GM19351 (cell line): Measurements from ENCODE around the gene CAPZB.

ENCODE experiments used
- ATAC-seq: cut with Tn5 transposase; IDR thresholded peaks from one replicate; pipeline ENCODE4 v1.9.1; 2021; ENCODE audit warnings: mild to moderate bottlenecking, moderate library complexity; ENCODE audit not compliant: unreplicated experiment

The CAPZB gene

DNA sequence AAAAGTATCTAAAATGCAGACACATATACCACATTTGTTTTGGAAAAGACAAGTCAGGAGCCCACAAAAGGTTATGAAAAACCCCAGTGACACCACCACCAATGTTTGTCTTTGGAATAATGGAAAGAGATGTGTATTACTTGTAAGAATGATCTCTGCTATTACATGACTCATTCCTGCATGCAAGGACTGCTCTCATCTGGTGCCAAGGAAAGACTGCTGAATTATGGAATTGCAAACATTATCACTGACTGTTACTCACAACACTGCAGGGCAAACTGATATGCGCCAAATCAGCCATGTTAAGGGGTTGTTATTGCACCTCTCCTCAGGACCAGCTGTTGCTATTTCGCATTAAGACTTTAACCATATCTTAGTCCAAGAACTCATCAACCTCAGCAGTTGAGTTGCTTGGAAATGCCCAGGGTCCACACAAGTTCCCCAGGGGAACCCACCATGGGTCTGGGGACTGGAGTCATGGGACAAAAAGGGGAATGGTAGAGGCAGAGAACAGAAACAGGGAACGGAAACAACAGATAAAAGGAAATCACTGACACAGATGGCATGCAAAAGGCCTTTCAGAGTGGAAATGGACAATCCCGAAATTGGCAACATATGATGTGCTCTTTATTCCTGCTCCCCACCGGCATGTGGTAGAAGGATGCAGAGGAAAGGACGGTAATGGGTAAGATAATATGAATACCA lies 34.4 kb downstream of the CAPZB start:
- no peak for ATAC-seq

DNA sequence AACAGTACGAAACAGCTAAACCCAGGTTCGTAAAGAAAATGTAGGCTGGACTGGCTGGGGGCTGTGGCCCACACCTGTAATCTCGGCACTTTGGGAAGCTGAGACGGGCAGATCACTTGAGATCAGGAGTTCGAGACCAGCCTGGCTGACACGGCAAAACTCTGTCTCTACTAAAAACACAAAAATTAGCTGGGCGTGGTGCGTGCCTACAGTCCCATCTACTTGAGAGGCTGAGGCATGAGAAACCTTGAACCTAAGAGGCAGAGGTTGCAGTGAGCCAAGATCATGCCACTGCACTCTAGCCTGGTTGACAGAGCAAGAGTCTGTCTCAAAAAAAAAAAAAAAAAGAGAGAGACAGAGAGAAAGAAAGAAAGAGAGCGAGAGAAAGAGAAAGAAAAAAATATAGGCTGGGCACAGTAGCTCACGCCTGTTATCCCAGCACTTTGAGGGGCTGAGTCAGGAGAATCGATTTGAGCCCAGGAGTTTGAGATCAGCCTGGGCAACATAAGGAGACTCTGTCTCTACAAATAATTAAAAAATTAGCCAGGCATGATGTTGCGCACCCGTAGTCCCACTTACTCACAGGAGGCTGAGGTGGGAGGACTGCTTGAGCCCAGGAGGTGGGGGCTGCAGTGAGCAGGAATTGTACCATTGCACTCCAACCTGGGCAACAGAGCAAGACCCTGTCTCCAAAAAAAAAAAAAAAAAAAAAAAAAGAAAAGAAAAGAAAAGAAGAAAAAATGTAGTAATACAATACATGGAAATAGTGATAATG lies 35.7 kb downstream of the CAPZB start:
- ATAC-seq = no peak

DNA sequence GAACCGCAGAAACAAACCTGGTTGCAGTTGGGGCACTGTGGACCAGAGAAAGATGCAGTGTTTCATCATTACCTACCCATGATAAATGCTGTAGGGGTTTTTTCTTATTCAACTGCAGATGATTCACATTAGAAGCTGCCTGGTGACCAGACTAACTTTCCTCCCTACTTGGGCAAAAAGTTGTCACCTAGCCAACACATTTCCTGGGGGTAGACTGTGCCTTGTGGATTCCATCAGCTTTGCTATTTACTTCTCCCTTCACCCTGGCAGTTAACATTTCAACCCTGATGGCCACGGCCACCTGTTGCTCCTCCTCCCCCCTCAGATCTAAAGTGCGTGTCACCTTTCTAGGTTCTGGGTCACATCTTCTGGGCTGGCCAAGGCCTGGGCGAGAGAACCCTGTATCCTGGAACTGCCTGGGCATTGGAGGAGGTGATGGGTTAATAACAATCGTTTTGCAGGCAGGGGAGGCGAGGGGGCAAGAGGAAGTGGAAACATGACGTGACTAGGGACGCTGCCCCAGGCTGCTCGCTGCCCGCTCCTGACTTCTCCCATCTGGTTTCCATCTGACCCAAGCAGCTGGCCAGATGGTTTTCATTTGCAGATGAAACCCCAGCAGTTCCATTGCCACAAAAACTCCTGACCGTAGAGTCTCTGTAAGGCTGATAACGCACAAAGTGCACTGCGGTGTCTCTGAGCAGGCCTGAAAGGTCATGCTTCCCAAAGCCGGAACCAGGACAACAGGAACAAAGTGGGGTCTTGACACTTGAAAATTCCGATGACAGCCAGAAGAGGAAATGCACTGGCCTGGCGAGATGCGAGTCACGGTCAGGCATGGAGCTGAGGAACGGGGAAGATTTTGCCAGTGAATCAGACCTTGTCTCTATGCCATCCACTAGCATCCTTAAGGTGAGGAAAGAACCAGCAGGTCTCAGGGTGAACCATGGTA lies 36.6 kb downstream of the CAPZB start:
- ATAC-seq = no peak

DNA sequence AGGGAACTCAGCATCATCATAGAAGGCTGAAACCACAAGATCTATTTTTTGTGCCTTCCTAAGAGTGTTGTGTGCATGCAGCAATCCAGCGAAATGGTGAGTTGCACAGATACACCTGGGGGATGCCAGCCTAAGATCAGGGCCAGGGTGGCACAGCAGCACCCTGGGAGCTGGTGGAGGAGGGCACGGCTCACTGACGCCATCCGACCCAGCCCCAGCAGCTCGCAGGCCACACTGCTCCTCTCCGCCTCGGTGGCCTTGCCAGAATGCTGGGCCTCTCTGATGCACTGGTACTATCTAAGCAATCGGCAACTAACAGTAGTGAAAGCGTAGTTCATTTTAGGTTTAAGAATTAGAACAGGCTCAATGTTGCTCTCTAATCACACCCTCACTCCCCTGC lies 37.8 kb downstream of the CAPZB start:
- no peak for ATAC-seq

DNA sequence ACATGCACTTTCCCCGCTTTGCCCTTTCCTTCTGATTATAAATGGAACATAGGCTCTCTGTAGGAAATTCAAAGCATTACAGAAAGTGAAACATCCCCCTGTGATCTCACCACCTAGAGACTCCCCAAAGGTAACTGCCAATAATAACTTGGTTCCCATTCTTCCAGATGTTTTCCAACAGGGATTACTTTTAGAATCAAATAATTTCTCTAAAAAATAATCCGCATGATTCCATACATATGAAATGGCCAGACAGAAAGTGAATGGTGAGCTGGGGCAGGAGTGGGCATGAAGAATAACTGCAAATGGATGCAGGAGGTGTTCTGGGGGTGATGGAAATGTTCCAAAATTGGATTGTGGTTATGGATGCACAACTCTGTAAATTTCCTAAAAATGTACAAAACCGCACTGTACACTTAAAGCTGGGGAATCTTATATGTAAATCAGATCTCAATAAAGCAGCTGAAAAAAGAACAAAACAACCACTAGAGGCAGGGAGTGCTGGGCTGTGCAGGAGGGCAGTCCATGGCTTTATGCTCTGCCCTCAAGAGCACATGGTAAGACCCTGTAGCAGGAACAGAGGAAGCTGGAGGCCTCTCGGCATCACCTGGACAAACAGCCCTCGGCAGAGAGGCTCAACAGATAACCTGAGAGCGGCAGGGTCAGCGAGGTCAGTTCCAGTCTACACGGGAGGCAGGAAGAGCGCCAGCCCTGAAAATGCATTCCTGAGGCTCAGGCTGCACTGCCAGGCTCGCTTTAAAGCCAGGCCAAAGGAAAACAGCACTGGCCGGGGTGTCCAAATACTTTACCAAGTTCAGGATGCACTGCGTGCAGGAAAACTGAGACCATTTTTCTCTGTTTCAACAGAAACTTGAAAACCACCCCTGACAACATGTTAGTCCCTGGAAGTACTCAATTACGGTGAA lies 39.7 kb downstream of the CAPZB start:
- ATAC-seq = no peak

DNA sequence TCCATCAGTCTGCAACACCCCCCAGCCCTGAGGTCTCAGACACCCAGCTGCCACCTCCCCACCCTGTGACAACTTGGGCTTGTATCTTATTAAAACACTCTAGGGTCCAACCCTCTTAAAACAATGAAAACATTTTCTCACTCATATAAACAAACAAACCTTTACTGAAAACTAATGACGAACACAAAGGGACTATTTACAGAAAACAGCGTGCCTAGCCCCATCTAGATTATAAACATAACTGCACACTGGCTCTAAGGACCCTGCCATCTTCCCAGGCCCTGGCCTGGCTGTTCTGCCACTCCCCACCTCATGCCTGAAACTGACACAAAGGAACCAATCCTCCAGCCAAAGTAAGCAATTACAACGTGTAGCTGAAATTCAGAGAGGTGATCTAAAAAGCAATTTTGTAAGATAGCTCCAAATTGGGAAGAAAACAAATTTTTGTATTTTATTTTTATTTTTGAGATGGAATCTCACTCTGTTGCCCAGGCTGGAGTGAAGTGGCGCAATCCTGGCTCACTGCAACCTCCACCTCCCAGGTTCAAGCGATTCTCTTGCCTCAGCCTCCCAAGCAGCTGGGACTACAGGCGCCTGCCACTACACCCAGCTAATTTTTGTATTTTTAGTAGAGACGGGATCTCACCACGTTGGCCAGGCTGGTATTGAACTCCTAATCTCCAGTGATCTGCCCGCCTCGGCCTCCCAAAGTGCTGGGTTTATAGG lies 40.9 kb downstream of the CAPZB start:
- no peak for ATAC-seq

DNA sequence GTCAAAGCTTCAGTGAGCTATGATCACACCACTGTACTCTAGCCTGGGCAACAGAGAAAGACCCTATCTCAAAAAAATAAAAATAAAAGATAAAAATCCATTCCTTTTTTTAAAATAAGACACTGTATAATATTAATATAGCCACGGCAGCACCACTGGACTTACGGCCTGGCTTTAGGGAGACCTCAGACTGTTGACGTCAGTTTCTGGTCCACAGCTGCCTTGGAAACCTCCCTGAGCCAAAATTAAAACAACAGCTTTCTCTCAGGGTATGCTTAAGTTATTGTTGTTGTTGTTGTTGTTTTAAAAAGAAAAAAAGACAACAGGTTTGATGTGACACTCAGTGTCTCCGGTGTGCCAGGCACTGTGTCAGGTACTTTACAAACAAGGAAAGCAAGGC lies 42.0 kb downstream of the CAPZB start:
- ATAC-seq = no peak

DNA sequence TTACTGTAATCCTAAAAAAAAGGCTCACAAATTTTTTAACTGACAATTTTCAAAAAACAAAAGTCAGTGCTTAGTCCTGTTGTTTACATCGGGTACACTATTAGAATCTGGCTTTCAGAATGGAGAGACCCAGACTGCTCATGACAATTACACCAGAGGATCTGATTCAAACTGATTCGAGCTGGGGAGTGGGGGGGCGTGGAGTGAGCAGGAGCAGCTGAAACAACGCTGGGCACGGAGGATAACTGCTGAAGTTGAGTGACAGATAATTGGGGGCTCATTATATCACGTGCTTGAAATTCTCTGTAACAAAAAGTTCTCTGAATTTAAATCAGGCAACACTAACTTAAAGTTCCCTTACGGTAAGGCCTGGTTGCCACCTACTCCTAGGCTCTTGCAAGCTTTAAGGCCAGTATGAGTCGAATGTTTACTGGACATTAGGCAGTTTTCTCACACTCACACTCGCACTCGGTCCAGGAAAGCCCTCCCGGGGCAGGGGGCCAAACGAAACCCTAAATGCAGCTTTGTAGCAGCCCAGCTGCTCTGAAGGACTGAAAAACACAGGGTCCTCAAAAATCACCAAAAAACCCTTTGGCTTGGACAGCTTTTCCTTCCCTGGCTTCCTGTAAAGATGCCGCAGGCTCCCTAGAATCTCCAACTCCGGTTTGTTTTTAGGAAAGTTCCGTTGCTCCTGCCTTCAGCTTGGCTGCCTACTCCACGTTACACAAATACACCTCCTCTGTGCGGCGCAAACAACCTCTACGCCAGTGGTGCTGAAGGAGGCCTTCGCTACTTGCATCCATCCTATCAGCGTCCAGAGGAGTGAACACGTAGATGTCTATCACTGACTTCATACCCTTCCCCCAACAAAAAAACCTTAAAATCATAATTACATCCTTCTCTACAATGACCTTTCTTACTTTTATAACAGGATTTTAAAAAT lies 42.9 kb downstream of the CAPZB start:
- ATAC-seq = no peak

DNA sequence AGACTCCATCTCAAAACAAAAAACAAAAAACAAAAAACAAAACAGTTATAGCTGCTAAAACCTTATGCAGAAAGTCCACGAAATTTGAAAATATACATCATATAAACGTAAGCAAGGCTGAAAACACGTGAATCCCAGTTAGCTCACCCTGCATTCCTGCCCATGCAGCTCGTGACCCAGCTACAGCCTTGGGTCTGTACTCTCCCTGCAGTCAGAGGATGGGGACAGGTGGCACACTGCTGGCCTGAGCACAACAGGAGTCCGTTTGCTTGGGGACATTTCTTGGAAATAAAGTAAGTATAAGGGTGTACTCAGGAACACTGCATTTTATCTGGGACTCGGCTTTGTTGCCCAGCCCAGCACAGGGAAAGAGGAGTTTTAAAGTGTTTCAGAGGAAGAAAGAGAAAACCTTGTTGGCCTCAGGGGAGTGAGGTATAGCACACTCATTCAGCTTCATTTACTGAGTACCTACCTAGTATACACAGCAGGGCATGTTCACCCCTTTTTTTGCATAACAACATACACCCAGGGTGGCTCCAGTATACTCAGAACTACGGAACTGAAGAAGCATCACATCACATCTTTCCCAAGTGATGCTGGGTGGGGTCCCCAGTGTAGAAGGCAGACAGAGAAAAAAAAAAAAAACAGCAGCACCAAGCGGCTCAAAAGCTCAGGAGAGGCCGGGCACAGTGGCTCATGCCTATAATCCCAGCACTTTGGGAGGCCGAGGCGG lies 44.1 kb downstream of the CAPZB start:
- no peak for ATAC-seq

DNA sequence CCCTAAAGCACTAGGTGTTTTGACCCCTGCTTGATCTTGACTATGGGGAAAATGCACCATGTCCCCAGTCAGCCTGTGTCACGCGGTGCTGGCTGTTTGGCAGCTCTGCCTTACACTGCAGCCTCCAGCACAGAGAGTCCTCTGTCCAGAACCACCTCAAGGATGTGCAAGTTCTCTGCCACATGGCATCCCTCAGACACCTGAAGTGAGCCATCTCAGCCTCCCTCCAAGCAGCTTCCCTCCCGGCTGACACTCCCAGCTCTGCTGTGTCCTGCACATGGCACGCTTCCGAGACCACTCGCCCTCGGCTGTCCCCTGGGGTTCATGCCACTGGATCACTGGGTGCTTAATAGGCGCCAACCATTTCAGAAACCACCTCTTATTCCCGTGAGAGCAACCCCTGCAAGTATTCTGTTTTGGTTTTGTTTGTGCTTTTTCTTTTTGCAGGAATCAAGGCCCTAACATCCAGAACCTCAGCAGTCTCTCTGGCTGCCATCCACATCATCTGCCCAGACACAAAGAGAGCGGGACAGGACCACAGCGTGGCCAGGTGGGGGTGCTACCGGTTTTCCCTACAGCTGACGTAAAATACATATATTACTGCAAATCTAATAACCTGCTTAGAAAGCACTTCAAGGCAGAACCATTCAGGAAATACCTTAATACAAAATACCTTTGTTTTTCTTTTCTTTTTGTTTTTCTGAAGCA lies 45.7 kb downstream of the CAPZB start:
- no peak for ATAC-seq

DNA sequence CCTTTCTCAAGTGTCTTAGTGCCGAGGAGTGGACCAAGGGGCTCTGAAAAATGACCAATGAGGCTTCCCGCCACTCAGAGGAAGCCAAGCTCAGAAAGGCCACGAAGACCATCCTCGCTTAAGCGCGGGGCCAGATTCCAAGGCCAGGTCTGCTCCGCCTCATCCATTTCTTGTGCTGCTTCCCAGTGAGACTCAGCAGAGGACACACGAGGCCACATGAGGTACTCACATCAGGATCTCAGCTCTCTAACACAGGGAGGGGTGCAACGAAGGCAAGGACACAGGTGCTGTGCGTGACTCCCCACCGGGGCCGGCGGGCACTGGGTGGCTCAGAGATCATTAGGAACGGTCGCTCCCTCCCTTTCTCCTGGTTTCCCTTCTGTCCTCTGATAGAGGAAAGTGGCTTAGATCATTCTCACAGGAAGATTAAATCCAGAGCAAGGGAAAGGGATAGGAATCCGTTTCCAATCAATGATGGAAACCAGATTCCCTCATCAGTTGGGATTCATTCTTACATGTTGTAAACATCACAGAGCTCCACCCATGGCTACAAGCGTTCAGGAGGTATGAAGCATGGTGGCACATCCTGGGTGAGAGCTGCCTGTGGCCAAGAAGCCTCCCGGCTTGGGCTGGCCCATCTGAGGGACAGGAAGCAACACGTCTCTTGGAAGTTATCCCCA lies 46.7 kb downstream of the CAPZB start:
- no peak for ATAC-seq

DNA sequence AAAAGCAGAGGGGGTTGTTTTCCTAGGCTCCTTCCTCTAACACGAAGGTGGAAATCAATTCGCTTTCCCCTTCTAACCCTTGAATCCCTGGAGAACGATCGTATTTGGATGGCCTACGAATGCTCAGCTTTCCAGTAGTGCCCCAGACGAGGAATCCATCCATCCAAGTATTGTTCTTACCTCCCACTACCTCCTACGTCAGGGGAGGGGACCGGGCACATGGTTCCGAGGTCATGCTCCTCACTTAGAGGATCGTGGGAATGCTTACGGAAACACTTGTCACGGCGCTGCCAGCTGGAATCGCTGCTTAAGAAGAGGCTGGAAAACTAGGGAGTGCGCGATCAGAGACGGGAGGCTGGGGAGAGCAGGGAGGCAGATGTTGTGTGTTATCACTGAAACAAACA lies 47.4 kb downstream of the CAPZB start:
- no peak for ATAC-seq

DNA sequence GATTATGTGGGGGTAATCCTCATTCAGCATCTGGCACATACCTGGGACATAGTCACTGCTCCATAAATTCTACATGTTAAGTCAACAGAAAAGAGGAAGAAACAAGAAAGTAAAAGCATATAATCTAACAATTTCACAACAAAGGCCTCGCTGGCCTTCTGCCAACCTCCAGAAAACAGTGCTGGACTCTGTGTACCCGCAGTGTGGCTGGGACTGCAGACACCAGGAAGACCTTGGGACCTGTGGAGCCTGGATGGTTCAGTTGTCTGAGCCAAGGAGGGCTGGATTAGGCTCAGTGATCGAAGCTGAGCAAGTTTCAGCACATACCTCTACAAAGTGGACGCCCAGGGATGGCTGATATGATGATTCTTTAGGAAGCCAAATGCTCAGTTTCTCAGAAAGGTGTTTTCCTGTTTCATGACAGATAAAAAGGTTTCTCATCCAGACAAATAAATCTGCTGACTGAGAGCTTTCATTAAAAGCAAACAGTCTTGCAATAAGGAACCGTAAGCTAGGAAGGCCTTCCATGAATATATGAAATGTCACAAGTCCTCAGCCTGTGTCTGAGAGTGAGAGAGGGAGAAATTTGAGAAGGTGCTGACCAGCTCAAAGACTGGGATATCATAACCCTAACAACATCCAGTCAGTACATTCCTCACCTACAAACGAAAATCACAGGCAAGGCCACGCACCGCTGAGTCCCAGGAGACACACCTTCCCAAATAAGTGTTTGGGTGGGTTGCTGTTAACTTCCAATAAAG lies 48.4 kb downstream of the CAPZB start:
- no peak for ATAC-seq

DNA sequence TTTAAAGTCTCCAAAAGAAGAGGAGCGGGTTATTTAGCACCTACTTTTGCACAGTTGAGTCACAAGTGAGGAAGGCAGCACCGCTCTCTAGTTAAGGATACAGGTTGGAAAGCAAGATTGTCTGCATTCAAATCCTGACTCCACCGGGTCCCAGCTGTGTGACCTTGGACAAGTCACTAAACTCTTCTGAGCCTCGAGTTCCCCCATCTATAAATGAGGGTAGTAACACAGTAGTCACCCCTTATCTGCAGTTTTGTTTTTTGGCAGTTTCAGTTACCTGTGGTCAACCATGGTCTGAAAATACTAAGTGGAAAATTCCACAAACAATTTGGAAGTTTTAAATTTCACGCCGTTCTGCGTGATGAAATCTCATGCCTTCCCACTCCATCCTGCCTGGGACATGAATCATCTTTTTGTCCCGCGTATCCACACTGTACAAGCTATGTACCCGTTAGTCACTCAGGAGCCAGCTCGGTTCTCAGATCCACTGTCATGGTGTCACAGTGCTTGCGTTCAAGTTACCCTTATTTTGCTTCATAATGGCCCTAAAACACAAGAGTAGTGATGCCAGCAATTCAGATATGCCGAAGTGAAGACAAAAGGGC lies 49.4 kb downstream of the CAPZB start:
- ATAC-seq = no peak

DNA sequence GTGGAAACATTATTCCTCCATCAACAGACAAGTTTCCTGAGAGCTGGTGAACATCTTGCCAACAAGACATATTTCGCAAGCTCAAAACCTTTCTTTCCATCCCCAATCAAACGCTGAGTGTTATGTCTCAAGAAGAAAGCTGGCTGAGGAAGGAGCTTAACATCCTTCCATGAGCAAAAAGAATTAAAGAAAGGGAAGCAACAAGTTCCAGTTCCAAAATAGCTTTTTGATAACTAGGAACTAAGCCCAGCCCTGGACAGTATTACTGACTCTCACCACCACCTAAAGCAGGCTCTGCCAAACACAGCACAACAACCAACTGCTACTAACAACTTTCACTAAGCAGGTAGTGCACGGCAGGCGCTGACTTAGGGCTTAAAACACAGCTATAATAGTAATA lies 50.2 kb downstream of the CAPZB start:
- no peak for ATAC-seq

DNA sequence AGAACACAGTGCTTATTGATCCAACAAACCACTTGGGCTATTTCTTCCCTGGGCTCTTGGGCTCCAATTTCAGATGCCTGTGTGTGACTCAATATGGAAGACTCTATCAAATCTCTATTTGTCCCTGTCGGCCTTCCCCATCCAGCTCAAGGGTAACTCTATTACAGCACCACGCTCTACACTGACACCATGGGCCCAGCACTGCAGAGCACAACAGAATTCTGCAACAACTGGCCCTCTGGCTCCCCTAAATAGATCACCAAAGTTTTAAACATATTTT lies 51.7 kb downstream of the CAPZB start:
- ATAC-seq = no peak
